BJ (cell line): Measurements from ENCODE around the gene SMPX. TPM values are rescaled to one million over a fixed set of nuclear protein-coding genes. Genes with fewer than 3 reads are reported as not detected.

ENCODE experiments used
- CTCF ChIA-PET: fragments of 350-600 bp; formaldehyde crosslinking; extraction: SDS; loops from one replicate; lab custom pipeline; 2021; ENCODE audit warnings: antibody characterized with exemption, inconsistent platforms; lab: Yijun Ruan, JAX
- POLR2A ChIA-PET: fragments of 300-600 bp; sonication (Branson Sonifier 250); formaldehyde crosslinking; extraction: SDS; loops from one replicate; lab custom pipeline; 2021; ENCODE audit warnings: antibody characterized with exemption; lab: Charles Lee
- DNase-seq: peaks from one replicate; pipeline ENCODE4 v3.0.0-alpha.2; 2011; ENCODE audit warnings: low read depth
- H3K27me3 ChIP-seq: 2 replicates; pipeline ENCODE4 v1.6.0; 2011; ENCODE audit warnings: low read length; ENCODE audit not compliant: control insufficient read depth, insufficient read depth
- H3K36me3 ChIP-seq: 2 replicates; pipeline ENCODE4 v1.5.1; 2011; ENCODE audit warnings: low read length; ENCODE audit not compliant: control insufficient read depth, insufficient read depth
- H3K4me3 ChIP-seq: 2 replicates; pipeline ENCODE4 v1.5.1; 2011; ENCODE audit warnings: low read depth, mild to moderate bottlenecking, control low read depth, low read length
- CTCF ChIP-seq: IDR thresholded peaks from 2 replicates; pipeline ENCODE4 v1.5.1; 2011; ENCODE audit warnings: low read depth, mild to moderate bottlenecking, control low read depth, inconsistent platforms, low read length, moderate library complexity; ENCODE audit not compliant: insufficient read depth
- polyA plus RNA-seq: library from polyadenylated mRNA; depleted of rRNA; stranded (reverse); fragments of >200 nt; gene quantifications from 2 replicates; pipeline ENCODE4 v1.2.3, GENCODE V29; 2011

The SMPX gene
- polyA plus RNA-seq, 1 experiment: not detected

DNA sequence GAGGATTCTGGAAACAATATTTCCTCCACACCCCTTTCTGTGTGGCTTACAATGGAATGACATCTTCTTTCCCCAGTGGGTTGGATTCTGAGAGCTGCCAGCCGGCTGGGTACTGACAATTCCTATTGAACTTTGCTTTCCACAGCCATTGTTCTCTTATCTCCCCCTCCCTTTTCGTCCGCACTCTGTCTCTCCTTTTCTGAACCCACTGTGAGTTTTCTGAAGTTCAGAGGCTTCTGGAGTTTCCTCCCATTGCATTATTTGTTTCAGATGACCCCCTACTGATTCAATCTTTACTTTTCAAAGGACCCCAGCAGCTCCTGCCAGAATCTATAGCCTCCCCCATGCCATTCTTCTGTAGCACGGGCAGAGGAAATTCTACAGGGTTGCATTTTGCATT lies 10.4 kb downstream of the SMPX start:
- Histone ChIP-seq H3K4me3 (no peak overlapping the region), H3K27me3 (no peaks in the 10 kb centered on the region), H3K36me3 (no peaks in the 10 kb centered on the region)
- ChIA-PET CTCF (interaction anchor here (0.7 to 1.6 kb wide), 2 partner anchors 15 to 1260 kb away, joined by 4 to 6 read pairs; no protein-coding TSS in a partner anchor), POLR2A (no interaction called here)
- no peak for DNase-seq
- no peak for TF ChIP-seq CTCF

DNA sequence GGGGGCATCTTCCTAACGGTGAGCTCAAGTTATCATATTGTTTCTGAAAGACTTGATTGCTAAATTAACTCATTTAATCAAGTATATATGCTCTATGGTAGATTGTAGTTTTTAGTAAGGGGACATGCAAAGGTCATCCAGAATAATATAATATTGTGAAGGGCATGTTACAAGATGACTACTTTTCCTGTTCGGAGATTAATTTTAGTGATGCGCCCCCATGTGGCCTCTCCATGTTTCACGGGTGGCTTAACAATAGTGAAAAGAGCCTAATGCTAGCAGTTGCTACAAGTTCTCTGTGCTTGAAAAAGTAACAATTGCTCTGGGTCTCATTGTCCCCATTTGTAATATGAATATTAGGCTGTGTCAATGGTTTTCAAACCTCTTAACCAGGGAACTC lies 12.2 kb downstream of the SMPX start:
- ChIA-PET CTCF (interaction anchor here (0.6 to 2.2 kb wide), 7 partner anchors 9 to 1216 kb away, joined by 3 to 18 read pairs (median 5); partner anchors contain the start of gene SMPX), POLR2A (no interaction called here)
- peak; percentile 46 for TF ChIP-seq CTCF
- H3K4me3 ChIP-seq: no peak overlapping the region
- no peaks in the 10 kb centered on the region for H3K36me3 ChIP-seq
- no peak for DNase-seq
- H3K27me3 ChIP-seq: no peaks in the 10 kb centered on the region

GRCh38 chrX:21744721-21745120 lies 13.2 kb downstream of the SMPX start:
- POLR2A ChIA-PET: no interaction called here
- no peaks in the 10 kb centered on the region for H3K36me3 ChIP-seq
- no peak overlapping the region for H3K4me3 ChIP-seq
- CTCF ChIA-PET: interaction anchor here (1.3 to 2.2 kb wide), 3 partner anchors 10 to 1215 kb away, joined by 5 to 18 read pairs (median 6); no protein-coding TSS in a partner anchor
- no peak for TF ChIP-seq CTCF
- no peak for DNase-seq
- no peaks in the 10 kb centered on the region for H3K27me3 ChIP-seq

- POLR2A ChIA-PET: no interaction called here
- Histone ChIP-seq H3K4me3 (no peak overlapping the region), H3K36me3 (no peaks in the 10 kb centered on the region), H3K27me3 (no peaks in the 10 kb centered on the region)
- DNase-seq: no peak
- TF ChIP-seq CTCF: no peak
- CTCF ChIA-PET: interaction anchor here (1.0 kb wide), 1 partner anchor 18 kb away, joined by 4 read pairs; no protein-coding TSS in a partner anchor
These were observed 13.9 kb downstream of the SMPX start for GRCh38 chrX:21744060-21744459.

DNA sequence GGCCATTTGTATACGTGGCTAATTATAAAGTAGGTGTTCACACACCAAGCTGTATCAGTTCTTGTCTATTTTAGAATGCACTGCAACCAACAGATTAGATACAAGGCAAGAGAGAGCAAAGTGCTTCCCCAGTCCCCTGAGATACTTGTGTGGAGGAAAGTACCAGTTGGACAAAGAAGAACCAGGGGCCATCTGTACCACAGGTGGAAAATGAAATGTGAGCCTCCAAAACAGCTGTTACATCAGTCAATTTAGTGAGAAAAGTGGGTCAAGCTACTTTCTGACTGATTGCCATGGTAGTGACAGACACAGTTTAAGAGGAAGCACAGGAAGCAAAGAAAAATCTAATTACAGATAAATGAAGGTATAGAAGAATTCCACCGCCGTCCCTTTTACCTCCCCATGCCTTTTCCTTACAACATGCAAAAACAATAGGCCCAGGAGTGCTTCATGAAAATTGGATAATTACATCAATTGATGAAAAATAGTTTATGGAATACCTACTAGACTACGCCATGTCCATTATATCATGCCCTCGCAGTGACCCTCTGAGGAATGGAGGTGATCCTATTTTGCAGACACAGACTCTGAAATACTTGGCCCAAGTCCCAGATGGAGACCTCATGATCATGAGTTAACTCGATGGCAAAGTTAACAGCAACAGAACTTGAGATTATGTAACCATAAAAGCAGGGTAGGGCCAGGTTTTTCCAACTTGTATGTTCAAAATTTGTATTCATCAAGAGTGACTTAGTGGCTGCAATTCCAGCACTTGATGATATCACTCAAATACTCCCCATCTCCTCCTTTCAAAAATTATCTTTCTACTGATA lies 15.8 kb downstream of the SMPX start:
- CTCF ChIA-PET: no interaction called here
- no peak for DNase-seq
- no peak overlapping the region for H3K4me3 ChIP-seq
- H3K27me3 ChIP-seq: no peaks in the 10 kb centered on the region
- no peaks in the 10 kb centered on the region for H3K36me3 ChIP-seq
- POLR2A ChIA-PET: no interaction called here
- no peak for TF ChIP-seq CTCF
